GM19035 (cell line): ENCODE data around the gene ZC3H14.
"Not testable (repeated sequence)": the region's sequence is repeated elsewhere in the genome, so short reads cannot be mapped to it uniquely, and the experiment has no call there.

Experiments used
- ATAC-seq: cut with Tn5 transposase; IDR thresholded peaks from one replicate; pipeline ENCODE4 v1.9.1; 2021; ENCODE audit not compliant: unreplicated experiment

ZC3H14 gene

GRCh38 chr14:88562831-88563686, at the start of gene ZC3H14:
TSS of gene ZC3H14 (plus strand) at chr14:88563037. CDS start at chr14:88563134, 97 bp downstream.
- ATAC-seq, result peak; percentile 96

GRCh38 chr14:88515499-88516221, 47.2 kb upstream of the ZC3H14 start:
- no peak for ATAC-seq

- ATAC-seq, result peak; percentile 56
Observed at GRCh38 chr14:88516861-88517357, 45.9 kb upstream of the ZC3H14 start.

GRCh38 chr14:88518592-88519512, 44.0 kb upstream of the ZC3H14 start:
- no peak for ATAC-seq

GRCh38 chr14:88519907-88520306, 42.9 kb upstream of the ZC3H14 start:
- no peak for ATAC-seq

- ATAC-seq, result no peak
Observed at GRCh38 chr14:88521818-88522217, 41.0 kb upstream of the ZC3H14 start.

GRCh38 chr14:88522393-88522792, 40.4 kb upstream of the ZC3H14 start:
- ATAC-seq, result no peak

- ATAC-seq, result not testable (repeated sequence)
Observed at GRCh38 chr14:88529889-88530288, 32.9 kb upstream of the ZC3H14 start.

GRCh38 chr14:88533064-88533602, 29.7 kb upstream of the ZC3H14 start:
- ATAC-seq, result no peak

GRCh38 chr14:88535149-88535548, 27.7 kb upstream of the ZC3H14 start:
- no peak for ATAC-seq

- ATAC-seq, result no peak
Observed at GRCh38 chr14:88535813-88536212, 27.0 kb upstream of the ZC3H14 start.

GRCh38 chr14:88541324-88541723, 21.5 kb upstream of the ZC3H14 start:
- no peak for ATAC-seq

- ATAC-seq, result no peak
Observed at GRCh38 chr14:88542857-88543795, 19.7 kb upstream of the ZC3H14 start.

- ATAC-seq, result no peak
Observed at GRCh38 chr14:88545256-88545655, 17.6 kb upstream of the ZC3H14 start.

GRCh38 chr14:88546621-88547385, 16.0 kb upstream of the ZC3H14 start:
- ATAC-seq, result no peak

- ATAC-seq, result no peak
Observed at GRCh38 chr14:88547386-88547780, 15.5 kb upstream of the ZC3H14 start.

- ATAC-seq, result no peak
Observed at GRCh38 chr14:88550078-88550477, 12.8 kb upstream of the ZC3H14 start.

- no peak for ATAC-seq
Observed at GRCh38 chr14:88551094-88551870, 11.6 kb upstream of the ZC3H14 start.
